ENCODE results near the gene KCNK6. TPM values are rescaled to one million over a fixed set of nuclear protein-coding genes. Genes with fewer than 3 reads are reported as not detected.
"Not testable (repeated sequence)": the region's sequence is repeated elsewhere in the genome, so short reads cannot be mapped to it uniquely, and the experiment has no call there.

The KCNK6 gene
- total RNA-seq, 1 experiment from 2014 or later = 1.9 TPM

- no peak for DNase-seq (ENCODE audit: low read depth)
These were observed 2.1 kb downstream of the KCNK6 start for GRCh38 chr19:38321646-38322196.

- DNase-seq (ENCODE audit: low read depth) = no peak
These were observed 3.6 kb downstream of the KCNK6 start for GRCh38 chr19:38323291-38323690.

DNA sequence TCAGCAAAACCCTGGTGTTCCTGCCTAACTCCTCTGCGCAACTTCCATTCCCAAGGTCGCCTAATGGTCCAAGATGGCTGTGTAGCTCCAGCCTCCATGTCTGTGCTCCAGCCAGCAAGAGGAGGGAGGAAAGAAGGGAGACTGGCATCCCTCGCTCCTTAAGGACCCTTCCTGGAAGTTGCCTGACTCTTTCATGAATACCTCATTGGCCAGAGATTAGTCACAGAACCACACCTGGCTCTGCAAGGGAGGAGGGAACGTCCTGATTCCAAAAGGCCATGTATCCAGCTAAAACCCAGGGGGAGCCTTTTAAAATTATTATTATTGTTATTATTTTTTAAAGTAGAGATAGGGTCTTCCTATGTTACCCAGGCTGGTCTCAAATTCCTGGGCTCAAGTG lies 4.8 kb downstream of the KCNK6 start:
- no peak for DNase-seq (ENCODE audit: low read depth)

DNA sequence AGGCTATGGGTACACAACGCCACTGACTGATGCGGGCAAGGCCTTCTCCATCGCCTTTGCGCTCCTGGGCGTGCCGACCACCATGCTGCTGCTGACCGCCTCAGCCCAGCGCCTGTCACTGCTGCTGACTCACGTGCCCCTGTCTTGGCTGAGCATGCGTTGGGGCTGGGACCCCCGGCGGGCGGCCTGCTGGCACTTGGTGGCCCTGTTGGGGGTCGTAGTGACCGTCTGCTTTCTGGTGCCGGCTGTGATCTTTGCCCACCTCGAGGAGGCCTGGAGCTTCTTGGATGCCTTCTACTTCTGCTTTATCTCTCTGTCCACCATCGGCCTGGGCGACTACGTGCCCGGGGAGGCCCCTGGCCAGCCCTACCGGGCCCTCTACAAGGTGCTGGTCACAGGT lies 6.9 kb downstream of the KCNK6 start:
- no peak for DNase-seq (ENCODE audit: low read depth)

DNA sequence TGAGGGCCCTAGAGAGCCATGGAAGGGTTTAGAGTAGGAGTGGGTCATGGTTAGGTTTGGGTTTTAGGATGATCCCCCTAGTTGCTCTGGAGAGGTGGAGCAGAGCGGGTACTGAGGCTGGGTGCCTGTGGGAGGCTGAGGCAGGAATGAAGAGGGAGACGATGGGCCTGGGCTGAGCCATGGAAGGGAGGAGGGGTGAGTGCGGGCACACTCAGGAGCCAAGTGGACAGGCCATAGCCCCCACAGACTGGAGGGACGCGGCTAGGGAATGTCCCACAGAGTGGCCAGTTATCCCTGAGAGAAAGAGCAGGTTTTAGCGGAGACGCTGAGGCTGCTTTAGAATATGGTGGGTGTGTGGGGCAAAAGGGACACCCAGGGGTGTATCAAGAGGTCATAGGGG lies 10.0 kb downstream of the KCNK6 start:
- no peak for DNase-seq (ENCODE audit: low read depth)

- no peak for DNase-seq (ENCODE audit: low read depth)
These were observed 12.1 kb downstream of the KCNK6 start for GRCh38 chr19:38331728-38332127.

DNA sequence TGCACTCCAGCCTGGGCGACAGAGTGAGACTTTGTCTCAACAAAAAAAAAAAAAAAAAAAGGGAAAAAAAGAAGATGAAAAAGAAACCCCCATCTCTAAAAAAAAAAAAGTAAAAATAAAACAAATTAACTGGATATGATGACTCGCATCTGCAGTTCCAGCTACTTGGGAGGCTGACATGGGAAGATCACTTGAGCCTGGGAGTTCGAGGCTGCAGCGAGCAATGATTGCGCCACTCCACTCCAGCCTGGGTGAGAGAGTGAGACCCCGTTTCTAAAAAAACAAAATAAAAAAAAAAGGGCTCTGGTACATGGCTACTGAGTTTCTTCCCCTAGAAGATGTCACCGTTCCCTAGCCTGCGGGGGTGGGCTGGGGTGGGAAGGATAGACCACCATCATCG lies 13.6 kb downstream of the KCNK6 start:
- no peak for DNase-seq (ENCODE audit: low read depth)

DNA sequence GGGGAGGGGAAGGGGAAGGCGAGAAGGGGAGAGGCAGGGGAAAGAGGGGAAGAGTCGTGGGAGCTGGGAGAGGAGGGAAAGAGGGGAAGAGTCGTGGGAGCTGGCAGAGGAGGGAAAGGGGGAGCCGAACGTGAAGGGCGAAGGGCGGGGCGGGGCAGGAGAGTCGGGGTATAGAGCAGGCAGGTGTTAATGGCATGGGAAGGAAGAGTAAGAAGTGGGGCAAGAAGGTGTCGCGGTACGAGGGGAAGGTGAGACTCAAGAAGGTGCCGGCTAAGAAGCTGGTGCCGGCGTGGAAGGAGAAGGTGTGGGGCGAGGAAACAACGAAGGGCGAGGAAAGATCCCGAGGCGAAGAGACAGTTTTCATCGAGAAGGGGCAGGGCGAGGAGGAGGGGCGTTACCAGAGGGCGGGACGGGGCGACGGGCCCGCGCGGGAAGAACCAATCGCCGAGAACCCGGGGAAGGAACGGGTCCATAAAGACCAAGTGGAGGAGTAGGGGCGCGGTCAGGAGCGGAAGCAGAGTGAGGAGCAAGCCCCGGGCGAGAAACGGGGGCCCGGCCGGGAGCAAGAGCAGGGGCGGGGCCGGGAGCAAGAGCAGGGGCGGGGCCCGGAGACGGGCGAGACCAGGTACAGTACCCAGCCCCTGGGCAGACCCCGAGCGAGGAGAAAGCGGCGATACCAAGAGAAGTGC lies 16.4 kb downstream of the KCNK6 start:
- DNase-seq (ENCODE audit: low read depth) = peak; percentile 93

- DNase-seq (ENCODE audit: low read depth) = peak; percentile 84
These were observed 17.2 kb downstream of the KCNK6 start for GRCh38 chr19:38336638-38337359.

GRCh38 chr19:38337360-38337653 lies 17.7 kb downstream of the KCNK6 start:
- DNase-seq (ENCODE audit: low read depth) = no peak

DNA sequence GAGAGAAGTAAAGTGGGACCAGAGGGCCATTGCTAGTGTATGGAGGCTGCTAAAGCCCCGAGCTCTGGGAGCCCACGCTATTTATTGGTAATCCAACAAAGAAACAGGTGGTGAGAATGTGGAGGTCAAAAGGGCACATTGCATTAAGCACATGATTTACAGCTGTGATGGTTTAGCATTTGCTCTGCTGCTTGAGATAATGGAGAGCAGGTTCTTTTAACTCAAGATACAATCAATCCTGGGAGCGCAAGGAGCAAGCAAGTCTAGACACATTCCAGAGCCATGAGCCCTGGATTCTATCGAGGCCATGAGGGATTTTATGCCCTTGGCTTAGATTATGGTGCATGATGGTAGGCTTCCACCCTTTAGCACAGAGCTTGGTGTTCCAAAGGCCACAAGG lies 19.4 kb downstream of the KCNK6 start:
- DNase-seq (ENCODE audit: low read depth) = not testable (repeated sequence)

- DNase-seq (ENCODE audit: low read depth) = no peak
These were observed 21.3 kb downstream of the KCNK6 start for GRCh38 chr19:38340927-38341326.

DNA sequence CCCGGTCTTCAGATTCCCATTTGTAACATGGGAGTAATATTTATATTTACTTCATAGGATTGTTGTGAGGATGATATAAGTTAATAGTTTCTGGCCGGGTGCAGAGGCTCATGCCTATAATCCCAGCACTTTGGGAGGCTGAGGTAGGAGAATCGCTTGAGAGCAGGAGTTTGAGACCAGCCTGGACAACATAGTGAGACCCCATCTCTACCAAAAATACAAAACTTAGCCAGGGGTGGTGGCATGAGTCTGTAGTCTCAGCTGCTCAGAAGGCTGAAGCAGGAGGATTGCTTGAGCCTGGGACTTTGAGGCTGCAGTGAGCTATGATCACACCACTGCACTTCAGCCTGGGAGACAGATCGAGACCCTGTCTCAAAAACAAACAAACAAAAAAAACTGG lies 27.2 kb downstream of the KCNK6 start:
- DNase-seq (ENCODE audit: low read depth) = no peak

DNA sequence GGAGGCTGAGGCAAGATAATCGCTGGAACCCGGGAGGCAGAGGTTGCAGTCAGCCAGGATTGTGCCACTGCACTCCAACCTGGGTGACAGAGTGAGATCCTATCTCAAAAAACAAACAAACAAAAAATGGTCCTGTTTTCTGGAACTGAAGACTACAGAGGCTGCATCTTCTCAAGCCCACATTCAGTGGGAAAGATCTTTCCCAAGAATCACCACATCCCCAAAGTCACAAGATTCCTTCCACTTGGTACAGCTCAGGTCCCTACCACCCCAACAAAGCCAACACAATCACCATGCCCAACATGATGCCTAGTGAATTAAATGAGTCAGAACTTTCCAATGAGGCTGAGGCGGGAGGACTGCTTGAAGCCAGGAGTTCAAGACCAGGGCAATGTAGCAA lies 31.2 kb downstream of the KCNK6 start:
- DNase-seq (ENCODE audit: low read depth) = no peak

- no peak for DNase-seq (ENCODE audit: low read depth)
These were observed 32.3 kb downstream of the KCNK6 start for GRCh38 chr19:38351865-38352395.

- DNase-seq (ENCODE audit: low read depth) = no peak
These were observed 33.0 kb downstream of the KCNK6 start for GRCh38 chr19:38352611-38353010.

DNA sequence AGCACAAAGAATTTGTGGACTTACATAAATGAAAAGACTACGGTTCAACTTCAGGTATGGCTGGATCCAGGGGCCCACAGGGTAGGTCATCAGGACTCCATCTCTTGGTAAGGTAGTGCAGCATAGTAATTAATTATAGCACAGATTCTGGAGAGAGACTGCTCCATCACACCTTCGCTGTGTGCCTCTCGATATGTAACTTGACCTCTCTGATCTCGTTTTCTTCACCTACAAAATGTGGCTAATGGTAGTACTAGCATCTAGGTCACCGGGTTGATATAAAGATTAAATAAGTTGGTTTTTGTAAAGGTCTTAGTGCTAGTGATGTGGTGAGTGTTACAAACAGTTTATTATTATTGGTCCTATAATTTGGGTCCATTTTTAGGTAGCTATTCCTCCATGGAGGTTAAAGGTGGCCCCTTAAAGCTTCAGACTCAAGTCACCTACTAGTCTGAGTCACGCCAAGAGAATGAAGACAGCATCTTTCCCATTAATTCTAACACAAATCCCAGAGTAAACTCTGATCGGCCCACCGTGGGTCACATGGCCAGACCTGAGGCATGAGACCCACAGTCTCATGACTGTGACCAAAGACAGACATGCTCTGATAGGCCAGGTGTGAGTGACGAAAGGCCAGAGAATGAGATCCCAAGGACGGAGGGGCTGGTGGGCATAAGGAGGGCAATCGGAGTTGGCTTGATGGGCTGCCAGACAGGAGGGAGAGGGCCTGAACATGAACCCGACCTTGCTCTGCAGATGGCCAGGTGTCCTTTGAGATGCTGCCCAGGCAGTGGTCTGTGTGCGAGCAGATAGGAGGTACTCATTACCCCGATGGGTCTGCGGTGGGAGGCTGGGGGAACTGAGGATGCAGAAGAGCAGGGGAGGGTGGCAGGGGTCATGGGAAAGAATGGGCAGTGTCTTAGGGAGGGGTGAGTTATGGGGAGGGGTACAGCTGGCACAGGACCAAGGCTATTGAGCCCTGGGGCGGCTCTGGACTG lies 36.4 kb downstream of the KCNK6 start:
- no peak for DNase-seq (ENCODE audit: low read depth)

- DNase-seq (ENCODE audit: low read depth) = no peak
These were observed 38.4 kb downstream of the KCNK6 start for GRCh38 chr19:38358071-38358470.

- no peak for DNase-seq (ENCODE audit: low read depth)
These were observed 39.8 kb downstream of the KCNK6 start for GRCh38 chr19:38359242-38360021.

- DNase-seq (ENCODE audit: low read depth) = no peak
These were observed 40.7 kb downstream of the KCNK6 start for GRCh38 chr19:38360351-38360750.
